Stimulated activated CD8-positive, alpha-beta memory T cell treated with anti-CD3 and anti-CD28 coated beads, Interleukin-7, amount 100 ng/mL, for 4 hours (primary cell): ENCODE results near the gene PAQR3.

Experiments used
- DNase-seq, 2 donors: peaks; one replicate each; pipeline ENCODE4 v3.0.0-alpha.2; 2020; ENCODE audit warnings: low read depth in 2 of 2

The PAQR3 gene

GRCh38 chr4:78862314-78862737, 76.9 kb downstream of the PAQR3 start:
- no peak for DNase-seq
